GM18502 (cell line): ENCODE results near the gene CDC20B.

ENCODE experiments used
- ATAC-seq: cut with Tn5 transposase; IDR thresholded peaks from one replicate; pipeline ENCODE4 v1.9.1; 2021; ENCODE audit warnings: mild to moderate bottlenecking; ENCODE audit not compliant: unreplicated experiment, poor library complexity

CDC20B gene

GRCh38 chr5:55172937-55173686, at the start of gene CDC20B:
CDC20B (minus strand) TSS chr5:55173177; CDS start chr5:55173000, 177 bp downstream.
- ATAC-seq: peak; percentile 87

- no peak for ATAC-seq
These were observed 49.4 kb upstream of the CDC20B start for GRCh38 chr5:55222092-55222984.

GRCh38 chr5:55220433-55221185, 47.6 kb upstream of the CDC20B start:
- ATAC-seq: no peak

- ATAC-seq: no peak
These were observed 46.8 kb upstream of the CDC20B start for GRCh38 chr5:55219770-55220169.

- no peak for ATAC-seq
These were observed 46.0 kb upstream of the CDC20B start for GRCh38 chr5:55218967-55219366.

- ATAC-seq: no peak
These were observed 38.4 kb upstream of the CDC20B start for GRCh38 chr5:55211184-55211874.

GRCh38 chr5:55205001-55205400, 32.0 kb upstream of the CDC20B start:
- ATAC-seq: no peak

- ATAC-seq: no peak
These were observed 18.2 kb upstream of the CDC20B start for GRCh38 chr5:55191165-55191564.

- ATAC-seq: no peak
These were observed 15.9 kb upstream of the CDC20B start for GRCh38 chr5:55188656-55189540.

GRCh38 chr5:55187370-55187769, 14.4 kb upstream of the CDC20B start:
- no peak for ATAC-seq

GRCh38 chr5:55180016-55180415, 7.0 kb upstream of the CDC20B start:
- ATAC-seq: no peak

GRCh38 chr5:55177078-55177477, 4.1 kb upstream of the CDC20B start:
- ATAC-seq: no peak

- no peak for ATAC-seq
These were observed 3.3 kb upstream of the CDC20B start for GRCh38 chr5:55176176-55176818.

GRCh38 chr5:55175781-55176175, 2.8 kb upstream of the CDC20B start:
- no peak for ATAC-seq

GRCh38 chr5:55173687-55174230, 782 bp upstream of the CDC20B start:
- peak; percentile 17 for ATAC-seq

- ATAC-seq: peak; percentile 60
These were observed 702 bp downstream of the CDC20B start for GRCh38 chr5:55172051-55172899.

- no peak for ATAC-seq
These were observed 1.5 kb downstream of the CDC20B start for GRCh38 chr5:55171471-55171870.

- ATAC-seq: no peak
These were observed 10.3 kb downstream of the CDC20B start for GRCh38 chr5:55162666-55163065.
